ENCODE results near the gene DNAJB8.

GRCh38 chr3:128499724-128500275, 33.1 kb upstream of the DNAJB8 start:
- TF ChIP-seq CTCF (IDR thresholded peaks at IDR 0.05; ENCODE audit: low read depth, low read length, missing input control), result no peak
- no peak for TF ChIP-seq TAF1 (conservative IDR thresholded peaks at IDR 0.05)
- TF ChIP-seq SP1 (IDR thresholded peaks at IDR 0.05), result no peak
- TF ChIP-seq RXRA (IDR thresholded peaks at IDR 0.05), result no peak
- no peak for TF ChIP-seq MAX (IDR thresholded peaks at IDR 0.05)
- no peak for TF ChIP-seq REST (IDR thresholded peaks at IDR 0.05)
- no peak for TF ChIP-seq YY1 (IDR thresholded peaks at IDR 0.05)
- TF ChIP-seq ATF3 (IDR thresholded peaks at IDR 0.05), result no peak
- TF ChIP-seq RAD21 (IDR thresholded peaks at IDR 0.05), result no peak
